ENCODE data around the gene SPINT2. TPM values are rescaled to one million over a fixed set of nuclear protein-coding genes. Genes with fewer than 3 reads are reported as not detected.

The SPINT2 gene
- total and polyA plus RNA-seq, 2 of the 13 experiments (the other 11 are each of a cell fraction or from before 2014, with no cell fraction given), result 0.31 to 0.77 TPM

DNA sequence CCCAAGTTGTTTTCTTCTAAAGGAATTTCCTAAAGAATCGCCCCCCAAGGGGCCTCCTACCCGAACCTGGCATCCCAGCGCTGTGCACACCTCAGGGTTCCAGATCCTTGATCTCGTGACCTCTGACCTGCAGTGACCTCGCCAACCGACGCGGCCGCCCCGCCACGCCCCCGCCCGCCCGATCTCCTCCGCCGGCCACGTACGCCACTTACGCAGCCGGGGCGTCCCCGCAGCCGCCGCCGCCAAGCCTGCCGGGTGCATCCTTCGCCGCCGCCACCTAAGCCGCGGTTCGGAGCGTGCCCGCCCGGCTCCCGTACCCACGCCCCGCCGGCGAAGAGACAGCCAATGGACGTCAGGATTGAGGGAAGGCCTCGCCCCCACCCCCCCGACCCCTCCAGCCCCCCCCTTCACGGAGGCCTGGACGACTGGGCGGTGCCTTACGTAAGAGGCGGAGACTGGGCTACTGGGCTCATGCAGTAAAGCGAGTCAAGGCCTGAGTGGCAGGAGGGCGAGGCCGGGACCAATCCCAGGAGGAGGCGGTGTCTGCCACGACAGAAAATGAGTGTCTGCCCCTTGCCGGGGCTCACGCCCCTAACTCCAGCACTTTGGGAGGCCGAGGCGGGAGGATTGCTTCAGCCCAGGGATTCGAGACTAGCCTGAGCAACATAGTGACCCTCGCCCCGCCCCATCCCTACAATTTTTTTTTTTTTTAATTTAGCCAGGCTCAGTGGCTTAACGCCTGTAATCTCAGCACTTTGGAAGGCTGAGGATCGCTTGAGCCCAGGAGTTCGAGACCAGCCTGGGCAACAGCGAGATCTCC is 51.5 kb downstream of the SPINT2 start, which contains the start of gene YIF1B (continued):
- TF ChIP-seq, protein P1, sequence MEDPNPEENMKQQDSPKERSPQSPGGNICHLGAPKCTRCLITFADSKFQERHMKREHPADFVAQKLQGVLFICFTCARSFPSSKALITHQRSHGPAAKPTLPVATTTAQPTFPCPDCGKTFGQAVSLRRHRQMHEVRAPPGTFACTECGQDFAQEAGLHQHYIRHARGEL (CRISPR knock-in tag; IDR thresholded peaks at IDR 0.05), result no peak
- TF ChIP-seq ZNF207 (IDR thresholded peaks at IDR 0.05; ENCODE audit: borderline replicate concordance) (no peak), EED (CRISPR knock-in tag; IDR thresholded peaks at IDR 0.05) (no peak), ZNF562 (CRISPR knock-in tag; IDR thresholded peaks at IDR 0.05; ENCODE audit: borderline replicate concordance) (no peak), HIVEP1 (CRISPR knock-in tag; IDR thresholded peaks at IDR 0.05) (no peak), ZFP1 (CRISPR knock-in tag; IDR thresholded peaks at IDR 0.05) (no peak), GTF3A (CRISPR knock-in tag; conservative IDR thresholded peaks at IDR 0.05) (no peak), ZNF251 (CRISPR knock-in tag; IDR thresholded peaks at IDR 0.05) (no peak), ZSCAN9 (CRISPR knock-in tag; IDR thresholded peaks at IDR 0.05; ENCODE audit: borderline replicate concordance) (no peak), YY1 (IDR thresholded peaks at IDR 0.05; ENCODE audit: insufficient read depth, insufficient replicate concordance, low read depth, low read length) (peak; percentile 64), BORCS8-MEF2B (CRISPR knock-in tag; IDR thresholded peaks at IDR 0.05) (no peak), NONO (IDR thresholded peaks at IDR 0.05) (no peak), NONO (CRISPR knock-in tag; conservative IDR thresholded peaks at IDR 0.05) (peak; percentile 66; the same call in 1 of the 2 replicates), PCBP1 (IDR thresholded peaks at IDR 0.05; ENCODE audit: borderline replicate concordance, low read depth, low read length) (no peak), SRSF9 (IDR thresholded peaks at IDR 0.05; ENCODE audit: borderline replicate concordance, insufficient read depth, low read depth, low read length, poor library complexity, severe bottlenecking) (no peak), PHF20 (CRISPR knock-in tag; IDR thresholded peaks at IDR 0.05) (no peak), SMARCC2 (IDR thresholded peaks at IDR 0.05) (no peak), MEIS1 (CRISPR knock-in tag; IDR thresholded peaks at IDR 0.05; ENCODE audit: borderline replicate concordance) (peak; percentile 40; the same call in 1 of the 2 replicates), ETV5 (CRISPR knock-in tag; IDR thresholded peaks at IDR 0.05; ENCODE audit: borderline replicate concordance) (no peak), ZNF510 (CRISPR knock-in tag; IDR thresholded peaks at IDR 0.05; ENCODE audit: low read depth) (no peak), FLYWCH1 (CRISPR knock-in tag; IDR thresholded peaks at IDR 0.05) (no peak), ZMYM2 (CRISPR knock-in tag; IDR thresholded peaks at IDR 0.05) (peak; percentile 82)
- TF ChIP-seq, protein P2, sequence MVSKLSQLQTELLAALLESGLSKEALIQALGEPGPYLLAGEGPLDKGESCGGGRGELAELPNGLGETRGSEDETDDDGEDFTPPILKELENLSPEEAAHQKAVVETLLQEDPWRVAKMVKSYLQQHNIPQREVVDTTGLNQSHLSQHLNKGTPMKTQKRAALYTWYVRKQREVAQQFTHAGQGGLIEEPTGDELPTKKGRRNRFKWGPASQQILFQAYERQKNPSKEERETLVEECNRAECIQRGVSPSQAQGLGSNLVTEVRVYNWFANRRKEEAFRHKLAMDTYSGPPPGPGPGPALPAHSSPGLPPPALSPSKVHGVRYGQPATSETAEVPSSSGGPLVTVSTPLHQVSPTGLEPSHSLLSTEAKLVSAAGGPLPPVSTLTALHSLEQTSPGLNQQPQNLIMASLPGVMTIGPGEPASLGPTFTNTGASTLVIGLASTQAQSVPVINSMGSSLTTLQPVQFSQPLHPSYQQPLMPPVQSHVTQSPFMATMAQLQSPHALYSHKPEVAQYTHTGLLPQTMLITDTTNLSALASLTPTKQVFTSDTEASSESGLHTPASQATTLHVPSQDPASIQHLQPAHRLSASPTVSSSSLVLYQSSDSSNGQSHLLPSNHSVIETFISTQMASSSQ (IDR thresholded peaks at IDR 0.05; ENCODE audit: low read depth), result no peak
- TF ChIP-seq, protein P2 (CRISPR knock-in tag; IDR thresholded peaks at IDR 0.05; ENCODE audit: borderline replicate concordance), result no peak
- TF ChIP-seq, protein P3, sequence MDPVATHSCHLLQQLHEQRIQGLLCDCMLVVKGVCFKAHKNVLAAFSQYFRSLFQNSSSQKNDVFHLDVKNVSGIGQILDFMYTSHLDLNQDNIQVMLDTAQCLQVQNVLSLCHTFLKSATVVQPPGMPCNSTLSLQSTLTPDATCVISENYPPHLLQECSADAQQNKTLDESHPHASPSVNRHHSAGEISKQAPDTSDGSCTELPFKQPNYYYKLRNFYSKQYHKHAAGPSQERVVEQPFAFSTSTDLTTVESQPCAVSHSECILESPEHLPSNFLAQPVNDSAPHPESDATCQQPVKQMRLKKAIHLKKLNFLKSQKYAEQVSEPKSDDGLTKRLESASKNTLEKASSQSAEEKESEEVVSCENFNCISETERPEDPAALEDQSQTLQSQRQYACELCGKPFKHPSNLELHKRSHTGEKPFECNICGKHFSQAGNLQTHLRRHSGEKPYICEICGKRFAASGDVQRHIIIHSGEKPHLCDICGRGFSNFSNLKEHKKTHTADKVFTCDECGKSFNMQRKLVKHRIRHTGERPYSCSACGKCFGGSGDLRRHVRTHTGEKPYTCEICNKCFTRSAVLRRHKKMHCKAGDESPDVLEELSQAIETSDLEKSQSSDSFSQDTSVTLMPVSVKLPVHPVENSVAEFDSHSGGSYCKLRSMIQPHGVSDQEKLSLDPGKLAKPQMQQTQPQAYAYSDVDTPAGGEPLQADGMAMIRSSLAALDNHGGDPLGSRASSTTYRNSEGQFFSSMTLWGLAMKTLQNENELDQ (CRISPR knock-in tag; IDR thresholded peaks at IDR 0.05; ENCODE audit: borderline replicate concordance), result no peak
